IMR-90 (cell line): ENCODE data around the gene CCDC27. TPM values are rescaled to one million over a fixed set of nuclear protein-coding genes. Genes with fewer than 3 reads are reported as not detected.

ENCODE experiments used
- ATAC-seq: fragments of 200-7000 bp; cut with Tn5 transposase; 2 replicates; pipeline ENCODE4 v1.9.1; 2020; ENCODE audit warnings: low read depth, mild to moderate bottlenecking, moderate library complexity
- BruUV-seq: library from RNA; stranded (reverse); fragments of 400-500 nt; replicated peaks from 2 replicates; lab custom pipeline; 2021; lab: Mats Ljungman, UMichigan
- CTCF ChIA-PET: fragments of 300-600 bp; formaldehyde crosslinking; extraction: SDS; loops from one replicate; lab custom pipeline; 2021; ENCODE audit warnings: antibody characterized with exemption; lab: Yijun Ruan, JAX
- POLR2A ChIA-PET: fragments of 300-600 bp; sonication (Branson Sonifier 250); formaldehyde crosslinking; loops from one replicate; lab custom pipeline; 2022; ENCODE audit warnings: antibody characterized with exemption; ENCODE audit not compliant: unreplicated experiment; lab: Charles Lee
- DNase-seq: peaks from one replicate; pipeline ENCODE4 v3.0.0; 2013
- H2AFZ ChIP-seq: replicated peaks from 2 replicates; pipeline ENCODE3; 2013; ENCODE audit warnings: low read length, mild to moderate bottlenecking; ENCODE audit not compliant: poor library complexity
- H2AK5ac ChIP-seq: 2 replicates; pipeline ENCODE4 v1.6.1; 2013; ENCODE audit warnings: low read depth, low read length, inconsistent platforms
- H2AK9ac ChIP-seq: replicated peaks from 2 replicates; pipeline ENCODE3; 2013; ENCODE audit warnings: mild to moderate bottlenecking, low read depth, low read length, moderate library complexity; ENCODE audit not compliant: poor library complexity
- H2BK120ac ChIP-seq: 2 replicates; pipeline ENCODE4 v1.6.1; 2013; ENCODE audit warnings: low read depth, low read length, inconsistent platforms
- H2BK15ac ChIP-seq: 3 replicates; pipeline ENCODE4 v1.6.1; 2013; ENCODE audit warnings: low read depth, low read length, inconsistent platforms
- H2BK20ac ChIP-seq: 2 replicates; pipeline ENCODE4 v1.6.1; 2013; ENCODE audit warnings: low read depth, mild to moderate bottlenecking, inconsistent platforms, low read length, moderate library complexity
- H2BK5ac ChIP-seq: 2 replicates; pipeline ENCODE4 v1.6.1; 2013; ENCODE audit warnings: mild to moderate bottlenecking, low read depth, low read length, inconsistent platforms; ENCODE audit not compliant: poor library complexity, severe bottlenecking
- H3K14ac ChIP-seq: replicated peaks from 2 replicates; pipeline ENCODE4 v1.6.1; 2013; ENCODE audit warnings: low read depth, low read length, inconsistent platforms
- H3K18ac ChIP-seq: 2 replicates; pipeline ENCODE4 v1.6.1; 2013; ENCODE audit warnings: low read depth, low read length, control low read depth
- H3K23ac ChIP-seq: 2 replicates; pipeline ENCODE4 v1.6.1; 2013; ENCODE audit warnings: low read depth, low read length, inconsistent platforms
- H3K27ac ChIP-seq: 2 replicates; pipeline ENCODE4 v1.5.1; 2013; ENCODE audit warnings: mild to moderate bottlenecking, control low read depth, low read length; ENCODE audit not compliant: insufficient read depth
- H3K27me3 ChIP-seq: 2 replicates; pipeline ENCODE4 v1.6.1; 2013; ENCODE audit warnings: low read length; ENCODE audit not compliant: control insufficient read depth, insufficient read depth
- H3K36me3 ChIP-seq: 2 replicates; pipeline ENCODE4 v1.6.1; 2013; ENCODE audit warnings: low read length, mixed read lengths; ENCODE audit not compliant: control insufficient read depth, insufficient read depth
- H3K4ac ChIP-seq: 2 replicates; pipeline ENCODE4 v1.6.1; 2013; ENCODE audit warnings: low read depth, low read length, inconsistent platforms
- H3K4me1 ChIP-seq: 2 replicates; pipeline ENCODE4 v1.6.1; 2013; ENCODE audit warnings: low read length, mixed read lengths; ENCODE audit not compliant: control insufficient read depth, insufficient read depth
- H3K4me2 ChIP-seq: 2 replicates; pipeline ENCODE4 v1.6.1; 2013; ENCODE audit warnings: low read depth, mild to moderate bottlenecking, control low read depth, low read length, moderate library complexity
- H3K4me3 ChIP-seq: 2 replicates; pipeline ENCODE4 v1.5.1; 2013; ENCODE audit warnings: low read depth, mild to moderate bottlenecking, control low read depth, low read length, moderate library complexity; ENCODE audit not compliant: insufficient read depth
- H3K56ac ChIP-seq: 2 replicates; pipeline ENCODE4 v1.6.1; 2013; ENCODE audit warnings: low read length, inconsistent platforms; ENCODE audit not compliant: insufficient read depth; ENCODE audit errors: extremely low read depth
- H3K79me1 ChIP-seq, 2 experiments: 2 replicates each; pipeline ENCODE4 v1.6.1; 2013; ENCODE audit warnings: low read length in 2 of 2, inconsistent platforms in 1 of 2, low read depth in 1 of 2
- H3K9ac ChIP-seq: 2 replicates; pipeline ENCODE4 v1.6.1; 2013; ENCODE audit warnings: low read depth, low read length, control low read depth
- H3K9me1 ChIP-seq: 2 replicates; pipeline ENCODE4 v1.6.1; 2013; ENCODE audit warnings: low read length, inconsistent platforms; ENCODE audit not compliant: insufficient read depth
- H3K9me3 ChIP-seq: 2 replicates; pipeline ENCODE4 v1.6.1; 2013; ENCODE audit warnings: low read length; ENCODE audit not compliant: control insufficient read depth, insufficient read depth
- H4K20me1 ChIP-seq: 2 replicates; pipeline ENCODE4 v1.6.1; 2013; ENCODE audit warnings: low read length, inconsistent platforms; ENCODE audit not compliant: insufficient read depth
- H4K5ac ChIP-seq: 2 replicates; pipeline ENCODE4 v1.6.1; 2013; ENCODE audit warnings: mild to moderate bottlenecking, low read depth, low read length, control low read depth
- H4K8ac ChIP-seq, 2 experiments: 2 replicates each; pipeline ENCODE4 v1.6.1; 2013; ENCODE audit warnings: low read depth in 2 of 2, low read length in 2 of 2, control low read depth in 1 of 2, inconsistent platforms in 1 of 2
- H4K91ac ChIP-seq: 2 replicates; pipeline ENCODE4 v1.6.1; 2013; ENCODE audit warnings: low read depth, low read length, inconsistent platforms; ENCODE audit not compliant: insufficient read depth
- BHLHE40 ChIP-seq: fragments of 150-350 bp; IDR thresholded peaks from 2 replicates; pipeline ENCODE4 v1.6.1; 2016; ENCODE audit warnings: mild to moderate bottlenecking, low read depth, low read length
- CEBPB ChIP-seq: IDR thresholded peaks from 2 replicates; pipeline ENCODE4 v1.6.1; 2012; ENCODE audit warnings: low read depth, low read length, improper control_type of control experiment
- CHD1 ChIP-seq: IDR thresholded peaks from 2 replicates; pipeline ENCODE4 v1.6.1; 2012; ENCODE audit warnings: low read depth, low read length, improper control_type of control experiment
- ELK1 ChIP-seq: fragments of 150-350 bp; IDR thresholded peaks from 2 replicates; pipeline ENCODE4 v1.6.1; 2016; ENCODE audit warnings: low read depth, mild to moderate bottlenecking, low read length, moderate library complexity, borderline replicate concordance
- FOS ChIP-seq: fragments of 150-350 bp; IDR thresholded peaks from 2 replicates; pipeline ENCODE4 v1.6.1; 2016; ENCODE audit warnings: low read depth, low read length
- MAFK ChIP-seq: IDR thresholded peaks from 2 replicates; pipeline ENCODE4 v1.6.1; 2012; ENCODE audit warnings: low read depth, low read length, improper control_type of control experiment
- MAZ ChIP-seq: IDR thresholded peaks from 2 replicates; pipeline ENCODE4 v1.6.1; 2012; ENCODE audit warnings: low read depth, mild to moderate bottlenecking, low read length, improper control_type of control experiment, moderate library complexity, borderline replicate concordance
- MXI1 ChIP-seq: IDR thresholded peaks from 2 replicates; pipeline ENCODE4 v1.6.1; 2012; ENCODE audit warnings: low read depth, mild to moderate bottlenecking, low read length, moderate library complexity, borderline replicate concordance
- NFE2L2 ChIP-seq: fragments of 150-350 bp; IDR thresholded peaks from 2 replicates; pipeline ENCODE4 v1.6.1; 2016; ENCODE audit warnings: low read depth, mild to moderate bottlenecking, low read length
- POLR2A ChIP-seq: IDR thresholded peaks from 2 replicates; pipeline ENCODE4 v1.6.1; 2012; ENCODE audit warnings: mild to moderate bottlenecking, low read depth, low read length
- RAD21 ChIP-seq: IDR thresholded peaks from 2 replicates; pipeline ENCODE4 v1.6.1; 2012; ENCODE audit warnings: low read length, improper control_type of control experiment
- RCOR1 ChIP-seq: IDR thresholded peaks from 2 replicates; pipeline ENCODE4 v1.6.1; 2012; ENCODE audit warnings: mild to moderate bottlenecking, low read length, improper control_type of control experiment; ENCODE audit not compliant: insufficient replicate concordance
- RFX5 ChIP-seq: IDR thresholded peaks from 2 replicates; pipeline ENCODE4 v1.8.0; 2012; ENCODE audit warnings: low read depth, mild to moderate bottlenecking, low read length, moderate library complexity
- SMC3 ChIP-seq: fragments of 150-350 bp; IDR thresholded peaks from 2 replicates; pipeline ENCODE4 v1.6.1; 2016; ENCODE audit warnings: low read depth, mild to moderate bottlenecking, antibody characterized with exemption, low read length, moderate library complexity
- USF2 ChIP-seq: fragments of 150-350 bp; IDR thresholded peaks from 2 replicates; pipeline ENCODE4 v1.6.1; 2017; ENCODE audit warnings: mild to moderate bottlenecking, antibody characterized with exemption, low read length, low read depth
- WGBS, 2 experiments: methylation state at CpG; one replicate each; pipeline versions ENCODE4 v1.1.5 to v1.1.7; 2013; ENCODE audit warnings: missing lambda C conversion rate in 2 of 2; ENCODE audit not compliant: insufficient read length in 1 of 2; ENCODE audit errors: extremely low coverage in 2 of 2; 5-methylcytosine and 5-hydroxymethylcytosine counted together
- dilution Hi-C: fragments of 300-500 bp; cut with HindIII; formaldehyde crosslinking; loops from one replicate; pipeline ENCODE4 v1.14.3; 2018; ENCODE audit warnings: low sequenced_read_pairs; ENCODE audit not compliant: unreplicated experiment
- in situ Hi-C: fragments of 300-500 bp; cut with MboI; formaldehyde crosslinking; loops from 3 replicates; pipeline ENCODE4 v1.14.3; 2019; ENCODE audit warnings: low sequenced_read_pairs, inconsistent platforms, mixed read lengths
- intact Hi-C: fragments of 100-400 bp; cut with micrococcal nuclease; formaldehyde crosslinking; loops from 2 replicates; pipeline ENCODE4 v1.10.0; 2022
- polyA plus RNA-seq, 3 experiments: library from polyadenylated mRNA; depleted of rRNA; stranded (reverse); fragments of >200 nt; gene quantifications; 2 replicates each; pipeline ENCODE4 v1.2.3, GENCODE V29; 2012; ENCODE audit warnings: low replicate concordance in 1 of 3
- total RNA-seq: library from RNA; depleted of rRNA; stranded (reverse); fragments of >200 nt; gene quantifications from 2 replicates; pipeline ENCODE4 v1.2.3, GENCODE V29; 2012

CCDC27 gene
- total and polyA plus RNA-seq, 2 of the 4 experiments (the other 2 are of a cell fraction) = not detected

GRCh38 chr1:3703786-3704371 lies 48.4 kb upstream of the CCDC27 start:
- no peak overlapping the region for H3K9ac ChIP-seq
- DNase-seq (no peak), ATAC-seq (no peak)
- intact Hi-C loops (no loop called here), dilution Hi-C loops (no loop called here), in situ Hi-C loops (no loop called here)
- H4K8ac ChIP-seq = no peak overlapping the region
- no peak overlapping the region for H2AFZ ChIP-seq
- H4K20me1 ChIP-seq = no peaks in the 10 kb centered on the region
- no peak overlapping the region for H2BK20ac ChIP-seq
- H3K4ac ChIP-seq = no peak overlapping the region
- H2BK15ac ChIP-seq = no peak overlapping the region
- H4K5ac ChIP-seq = no peak overlapping the region
- H3K56ac ChIP-seq = no peak overlapping the region
- H3K4me1 ChIP-seq = no peaks in the 10 kb centered on the region
- no peaks in the 10 kb centered on the region for H3K36me3 ChIP-seq
- WGBS, 2 experiments = 69% methylated on average over 17 of the region's 28 CpGs; no CpG with 5 or more reads in 1 of the 2 experiments
- no peak overlapping the region for H3K4me3 ChIP-seq
- H2AK5ac ChIP-seq = no peak overlapping the region
- no peak overlapping the region for H3K18ac ChIP-seq
- ChIA-PET POLR2A (no interaction called here), CTCF (no interaction called here)
- no peak for TF ChIP-seq CHD1
- no peak for TF ChIP-seq ELK1
- TF ChIP-seq MAFK = no peak
- no peak for TF ChIP-seq SMC3
- no peak for TF ChIP-seq USF2
- TF ChIP-seq RFX5 = no peak
- no peak for TF ChIP-seq RCOR1
- TF ChIP-seq POLR2A = no peak
- no peak for TF ChIP-seq FOS
- no peak for TF ChIP-seq CEBPB
- no peak for TF ChIP-seq RAD21
- no peak for TF ChIP-seq MAZ
- no peak for TF ChIP-seq BHLHE40
- no peak for TF ChIP-seq MXI1
- TF ChIP-seq NFE2L2 = no peak
- no peak overlapping the region for H3K23ac ChIP-seq
- H3K4me2 ChIP-seq = no peak overlapping the region
- BruUV-seq = no TSS peak
- no peak overlapping the region for H3K14ac ChIP-seq
- H2BK120ac ChIP-seq = no peak overlapping the region
- no peaks in the 10 kb centered on the region for H3K9me3 ChIP-seq
- no peak overlapping the region for H3K27ac ChIP-seq
- H4K91ac ChIP-seq = no peak overlapping the region
- H3K27me3 ChIP-seq = peaks cover 46% of the 10 kb centered on the region
- no peak overlapping the region for H2AK9ac ChIP-seq
- no peaks in the 10 kb centered on the region for H3K79me1 ChIP-seq
- no peak overlapping the region for H2BK5ac ChIP-seq
- no peaks in the 10 kb centered on the region for H3K9me1 ChIP-seq
